Vagina (tissue), 2 donors: Measurements from ENCODE around the gene ABCA3.
A peak's percentile ranks its signal among the peaks of the same experiment; 100 is the strongest.

Source experiments
- CTCF ChIP-seq, 3 experiments: fragments of 450-650 bp in 2 of 3; fragments of 200-600 bp in 1 of 3; sonication (generic) in 1 of 3; IDR thresholded peaks; one replicate each; pipeline ENCODE4 v1.5.1; 2017 to 2019; ENCODE audit warnings: antibody characterized with exemption in 3 of 3, mild to moderate bottlenecking in 2 of 3, moderate library complexity in 2 of 3
- POLR2AphosphoS5 ChIP-seq, 2 donors: sonication (generic); formaldehyde crosslinking; IDR thresholded peaks; one replicate each; pipeline ENCODE4 v1.9.0; 2017; ENCODE audit warnings: antibody characterized with exemption in 2 of 2, mild to moderate bottlenecking in 2 of 2, low read depth in 1 of 2; ENCODE audit not compliant: insufficient read depth in 1 of 2

- TF ChIP-seq POLR2AphosphoS5 (IDR thresholded peaks at IDR 0.05; ENCODE audit: insufficient read depth in 1 of 2, low read depth in 1 of 2) (peak in 1 of 2 donors; percentile 51), CTCF (IDR thresholded peaks at IDR 0.05) (peak; percentile 97 to 100 (median 98))
Observed at GRCh38 chr16:2340564-2341455, at the start of gene ABCA3.
